Stimulated activated CD8-positive, alpha-beta memory T cell treated with anti-CD3 and anti-CD28 coated beads, Interleukin-12 subunit alpha, Interleukin-12 subunit beta, amount 100 ng/mL, for 4 hours (primary cell): Measurements from ENCODE around the gene MAS1.

Experiments
- DNase-seq: peaks from one replicate; pipeline ENCODE4 v3.0.0-alpha.2; 2020; ENCODE audit warnings: low read depth

MAS1 gene

GRCh38 chr6:159880412-159880975 is 10.3 kb upstream of the MAS1 start:
- no peak for DNase-seq

GRCh38 chr6:159884720-159885119 is 6.1 kb upstream of the MAS1 start:
- no peak for DNase-seq

GRCh38 chr6:159886270-159886669 is 4.5 kb upstream of the MAS1 start:
- DNase-seq: no peak

- no peak for DNase-seq
Measured at GRCh38 chr6:159887146-159887545, 3.6 kb upstream of the MAS1 start.

GRCh38 chr6:159887761-159888160 is 3.0 kb upstream of the MAS1 start:
- no peak for DNase-seq

- DNase-seq: no peak
Measured at GRCh38 chr6:159890201-159890600, 587 bp upstream of the MAS1 start.

- no peak for DNase-seq
Measured at GRCh38 chr6:159892053-159892452, 1.3 kb downstream of the MAS1 start.

- DNase-seq: no peak
Measured at GRCh38 chr6:159893064-159893463, 2.3 kb downstream of the MAS1 start.

- DNase-seq: no peak
Measured at GRCh38 chr6:159894991-159895390, 4.2 kb downstream of the MAS1 start.

- DNase-seq: no peak
Measured at GRCh38 chr6:159897603-159898002, 6.8 kb downstream of the MAS1 start.

GRCh38 chr6:159898519-159898918 is 7.7 kb downstream of the MAS1 start:
- DNase-seq: no peak

GRCh38 chr6:159899994-159900745 is 9.4 kb downstream of the MAS1 start:
- DNase-seq: no peak

- DNase-seq: no peak
Measured at GRCh38 chr6:159902620-159903019, 11.8 kb downstream of the MAS1 start.

GRCh38 chr6:159904497-159904911 is 13.7 kb downstream of the MAS1 start:
- no peak for DNase-seq

- DNase-seq: no peak
Measured at GRCh38 chr6:159906400-159906799, 15.6 kb downstream of the MAS1 start.

GRCh38 chr6:159908535-159908934 is 17.7 kb downstream of the MAS1 start:
- DNase-seq: no peak

GRCh38 chr6:159908979-159909378 is 18.2 kb downstream of the MAS1 start:
- DNase-seq: no peak

- DNase-seq: no peak
Measured at GRCh38 chr6:159910342-159910741, 19.6 kb downstream of the MAS1 start.

GRCh38 chr6:159913375-159913774 is 22.6 kb downstream of the MAS1 start:
- DNase-seq: no peak

- DNase-seq: no peak
Measured at GRCh38 chr6:159913862-159914564, 23.2 kb downstream of the MAS1 start.

GRCh38 chr6:159914565-159914923 is 23.8 kb downstream of the MAS1 start:
- DNase-seq: no peak

GRCh38 chr6:159915397-159915796 is 24.6 kb downstream of the MAS1 start:
- DNase-seq: no peak

GRCh38 chr6:159916237-159916636 is 25.4 kb downstream of the MAS1 start:
- DNase-seq: no peak
